Measurements from ENCODE around the gene RNF220.

DNA sequence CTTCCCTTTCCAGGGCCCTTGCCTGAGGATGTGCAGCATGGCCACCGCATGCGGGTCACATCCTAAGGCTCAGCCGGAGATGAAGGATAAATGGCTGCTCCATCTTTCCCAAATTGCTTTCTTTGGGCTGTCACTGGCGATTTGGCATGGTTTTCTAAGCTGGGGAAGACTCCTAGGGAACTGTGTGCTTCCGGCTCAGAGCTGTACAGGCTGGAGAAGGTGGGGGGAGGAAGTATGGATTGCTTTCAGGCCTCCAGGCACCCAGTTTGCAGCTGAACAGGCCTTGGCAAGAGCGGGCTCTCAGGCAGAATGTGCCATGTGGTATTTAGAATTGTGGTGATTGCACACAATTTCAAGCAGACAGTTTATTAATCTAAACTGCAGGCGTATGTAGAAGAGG is 220.3 kb downstream of the RNF220 start:
- no peak for TF ChIP-seq CTCF (IDR thresholded peaks at IDR 0.05; ENCODE audit: poor library complexity)
- no peak for TF ChIP-seq EZH2 (IDR thresholded peaks at IDR 0.05; ENCODE audit: borderline replicate concordance)
- TF ChIP-seq EZH2phosphoT487 (IDR thresholded peaks at IDR 0.05; ENCODE audit: low read depth, severe bottlenecking, unreplicated experiment): no peak
